HL-60 (cell line): Measurements from ENCODE around the gene FKRP.

Experiments used
- CTCF ChIP-seq: IDR thresholded peaks from one replicate; pipeline ENCODE4 v1.5.1; 2011; ENCODE audit warnings: low read length, control low read depth, inconsistent platforms; ENCODE audit not compliant: insufficient read depth
- POLR2AphosphoS5 ChIP-seq: IDR thresholded peaks from 2 replicates; pipeline ENCODE4 v1.6.1; 2012; ENCODE audit warnings: low read depth

DNA sequence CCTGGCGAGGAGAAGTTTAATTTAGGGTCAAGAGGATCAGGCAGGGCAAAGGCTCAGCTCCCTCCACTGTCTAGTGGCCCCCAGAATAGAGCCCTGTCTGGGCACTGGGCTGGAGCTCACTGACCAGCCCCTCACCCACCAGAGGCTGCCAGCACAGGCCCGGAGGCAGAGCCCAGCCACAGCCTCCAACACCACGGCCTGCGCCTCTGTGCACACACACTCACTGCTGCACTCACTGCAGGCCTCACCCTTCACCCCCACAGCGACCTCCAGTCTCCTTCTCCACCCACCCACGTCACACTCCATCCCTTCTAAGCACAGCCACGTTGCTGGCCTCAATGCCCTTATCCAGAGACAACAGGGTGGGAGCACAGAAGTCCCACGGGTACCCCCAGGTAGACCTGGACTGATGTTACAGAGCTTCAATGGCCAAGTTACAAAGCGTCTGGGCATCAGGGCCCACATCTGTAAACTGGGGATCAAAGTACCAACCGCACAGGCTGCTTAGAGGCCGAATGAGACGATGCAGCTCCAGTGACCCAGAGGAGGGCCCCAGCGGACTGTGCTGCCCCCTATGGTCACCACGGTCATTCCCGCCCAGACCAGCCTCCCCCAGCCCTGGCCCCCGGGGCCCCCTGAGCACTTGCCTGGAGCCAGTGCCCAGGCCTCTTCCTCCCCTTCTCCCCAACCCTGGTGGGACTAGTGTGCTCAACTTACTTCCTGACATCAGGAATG, 24.4 kb upstream of the FKRP start:
- TF ChIP-seq CTCF, result no peak
- TF ChIP-seq POLR2AphosphoS5, result no peak
